Measurements from ENCODE around the gene CNTN4.

Gene CNTN4

GRCh38 chr3:2823031-2823430 is 724.4 kb downstream of the CNTN4 start:
- DNase-seq = peak; percentile 80

DNA sequence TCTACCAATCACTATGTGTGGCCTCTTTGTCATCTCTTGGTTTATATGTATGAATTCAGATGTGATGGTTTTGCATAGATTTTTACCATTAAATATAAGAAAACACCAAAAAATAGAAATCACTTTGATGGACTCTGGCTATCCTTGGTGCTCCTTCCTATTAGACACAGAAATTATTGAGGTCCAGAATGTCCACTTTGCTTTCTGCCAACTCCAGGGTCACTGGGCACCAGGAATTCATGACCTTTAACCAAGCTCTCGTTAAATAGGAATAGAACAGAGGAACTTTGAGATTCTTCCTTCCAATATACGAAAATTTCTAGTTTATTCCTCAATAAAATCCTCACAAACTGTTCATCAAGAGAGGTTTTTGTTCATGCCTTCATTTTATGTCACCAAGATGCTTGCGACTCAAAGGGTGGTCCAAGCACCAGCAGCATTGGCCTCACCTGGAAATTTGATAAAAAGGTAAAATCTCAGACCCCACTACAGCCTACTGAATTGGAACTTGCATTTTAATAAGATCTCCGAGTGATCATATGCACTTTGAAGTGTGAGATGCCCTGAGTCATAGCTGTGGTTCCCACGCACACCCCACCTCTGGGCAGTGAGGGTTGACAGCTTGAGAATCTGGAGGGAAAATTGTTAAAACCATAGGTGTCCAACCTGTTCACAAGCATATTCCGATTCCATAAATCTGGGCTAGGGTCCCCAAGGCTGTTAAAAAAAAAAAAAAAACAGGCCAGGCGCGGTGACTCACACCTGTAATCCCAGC is 725.0 kb downstream of the CNTN4 start:
- no peak for DNase-seq

DNA sequence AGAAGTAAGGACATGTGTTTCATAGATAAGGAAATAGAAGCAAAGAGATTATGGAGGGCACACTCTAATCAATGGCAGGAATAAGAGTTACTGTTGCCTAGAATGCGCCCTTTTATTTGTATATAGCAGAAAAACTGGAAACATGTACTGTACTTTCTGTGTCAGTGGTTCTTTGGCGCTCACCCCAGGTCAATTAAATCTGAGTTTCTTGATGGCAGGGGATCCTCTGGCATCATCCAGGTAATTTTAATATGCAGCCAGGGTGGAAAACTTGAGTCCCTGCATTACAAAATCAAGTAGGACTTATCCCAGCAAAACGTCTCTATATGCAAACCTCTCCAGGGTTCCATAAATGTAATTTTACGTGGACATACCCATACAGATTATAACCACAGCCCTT is 727.4 kb downstream of the CNTN4 start:
- DNase-seq = no peak

DNA sequence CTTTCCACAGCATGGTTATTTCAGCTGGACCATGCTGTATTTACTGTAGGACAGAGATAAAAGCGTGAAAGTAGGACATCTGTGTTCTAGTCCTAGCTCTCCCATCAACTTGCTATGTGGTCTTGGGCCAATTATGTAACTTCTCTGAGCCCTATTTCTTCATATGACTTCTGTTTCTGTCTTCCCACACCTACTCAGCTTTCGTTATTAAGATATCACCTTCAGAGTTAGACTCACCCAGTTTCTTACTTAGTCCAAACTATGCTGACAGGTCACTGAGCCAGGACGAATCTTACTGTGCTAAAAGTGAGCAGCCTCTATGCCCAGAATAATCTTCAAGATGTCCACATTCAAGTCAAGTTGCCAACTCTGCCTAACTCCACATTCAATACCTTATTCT is 727.8 kb downstream of the CNTN4 start:
- no peak for DNase-seq

DNA sequence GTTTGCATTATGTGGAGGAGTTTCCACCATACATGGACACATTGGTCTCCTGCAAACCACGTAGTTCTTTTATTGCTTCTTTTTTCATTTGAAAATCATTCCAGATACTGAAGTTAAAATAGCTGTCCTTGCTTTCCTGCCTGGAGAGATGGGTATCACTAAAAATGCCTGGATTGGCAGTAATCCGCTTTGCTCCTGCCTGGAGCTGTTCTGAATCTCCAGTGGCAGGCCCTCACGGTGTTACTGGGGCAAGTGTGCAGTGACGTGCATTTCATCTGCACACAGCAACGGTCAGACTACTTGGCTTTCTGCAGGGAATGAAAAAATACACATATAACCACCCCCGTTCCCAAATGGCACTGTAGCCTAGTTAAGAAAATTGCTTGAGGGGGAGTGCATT is 738.6 kb downstream of the CNTN4 start:
- no peak for DNase-seq

GRCh38 chr3:2837910-2838309 is 739.2 kb downstream of the CNTN4 start:
- DNase-seq = no peak

GRCh38 chr3:2838546-2839157 is 740.0 kb downstream of the CNTN4 start:
- no peak for DNase-seq

- peak; percentile 2 for DNase-seq
Measured at GRCh38 chr3:2839876-2840275, 741.2 kb downstream of the CNTN4 start.

- no peak for DNase-seq
Measured at GRCh38 chr3:2847062-2847841, 748.6 kb downstream of the CNTN4 start.

DNA sequence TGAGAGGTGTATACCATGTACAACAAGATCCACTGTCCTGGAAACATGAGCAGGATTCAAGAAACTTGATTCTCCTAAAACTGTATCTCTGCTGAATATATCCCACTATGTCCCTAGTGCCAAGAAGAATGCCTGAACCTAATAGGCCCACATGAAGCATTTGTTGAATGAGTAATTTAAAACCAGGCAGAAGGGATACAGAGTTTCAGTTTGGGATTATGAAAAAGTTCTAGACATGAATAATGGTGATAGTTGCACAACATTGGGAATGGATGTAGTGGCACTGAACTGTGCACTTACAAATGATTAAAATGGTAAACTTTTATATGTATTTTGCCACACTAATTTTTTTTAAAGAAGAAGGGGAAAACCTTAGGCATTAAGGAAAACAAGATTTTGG is 750.4 kb downstream of the CNTN4 start:
- no peak for DNase-seq

DNA sequence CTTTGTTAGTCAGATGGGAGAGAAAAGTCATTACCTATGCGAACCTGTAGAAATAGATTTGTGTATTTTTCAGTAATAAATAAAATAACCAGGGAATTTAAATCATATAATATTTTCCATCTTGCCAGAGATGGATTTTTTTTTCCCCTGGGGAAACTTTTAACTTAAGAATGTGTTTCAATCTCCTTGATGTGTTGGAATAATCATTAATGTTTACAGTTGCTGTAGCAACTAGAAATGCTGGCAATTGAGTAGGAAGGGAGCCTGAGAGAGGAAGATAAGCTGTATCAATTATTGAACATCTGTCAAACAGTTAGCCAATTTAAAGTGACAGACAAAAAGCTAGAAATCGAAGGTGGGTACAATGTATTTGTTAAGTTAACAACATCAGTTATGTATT is 752.0 kb downstream of the CNTN4 start:
- no peak for DNase-seq

GRCh38 chr3:2851361-2851760 is 752.7 kb downstream of the CNTN4 start:
- DNase-seq = no peak

DNA sequence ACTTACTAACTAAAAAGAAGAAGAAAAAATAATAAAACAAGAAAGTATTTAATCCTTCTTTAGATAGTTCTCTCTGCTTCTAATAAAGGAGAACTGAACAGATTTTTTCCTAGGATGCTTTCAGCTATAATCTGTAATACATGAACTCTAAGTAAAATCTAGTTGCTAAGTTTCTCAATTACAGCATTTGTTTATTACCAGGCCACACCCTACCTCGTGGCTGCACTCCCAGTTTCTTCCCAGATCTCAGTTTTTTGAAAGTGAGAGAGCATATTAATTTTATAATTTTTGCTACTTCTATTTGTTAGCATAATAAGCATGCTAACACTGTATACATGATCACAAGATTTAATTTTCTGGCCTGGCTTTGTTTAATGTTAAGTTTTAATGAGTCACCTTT is 753.2 kb downstream of the CNTN4 start:
- no peak for DNase-seq

GRCh38 chr3:2853651-2854050 is 755.0 kb downstream of the CNTN4 start:
- no peak for DNase-seq

DNA sequence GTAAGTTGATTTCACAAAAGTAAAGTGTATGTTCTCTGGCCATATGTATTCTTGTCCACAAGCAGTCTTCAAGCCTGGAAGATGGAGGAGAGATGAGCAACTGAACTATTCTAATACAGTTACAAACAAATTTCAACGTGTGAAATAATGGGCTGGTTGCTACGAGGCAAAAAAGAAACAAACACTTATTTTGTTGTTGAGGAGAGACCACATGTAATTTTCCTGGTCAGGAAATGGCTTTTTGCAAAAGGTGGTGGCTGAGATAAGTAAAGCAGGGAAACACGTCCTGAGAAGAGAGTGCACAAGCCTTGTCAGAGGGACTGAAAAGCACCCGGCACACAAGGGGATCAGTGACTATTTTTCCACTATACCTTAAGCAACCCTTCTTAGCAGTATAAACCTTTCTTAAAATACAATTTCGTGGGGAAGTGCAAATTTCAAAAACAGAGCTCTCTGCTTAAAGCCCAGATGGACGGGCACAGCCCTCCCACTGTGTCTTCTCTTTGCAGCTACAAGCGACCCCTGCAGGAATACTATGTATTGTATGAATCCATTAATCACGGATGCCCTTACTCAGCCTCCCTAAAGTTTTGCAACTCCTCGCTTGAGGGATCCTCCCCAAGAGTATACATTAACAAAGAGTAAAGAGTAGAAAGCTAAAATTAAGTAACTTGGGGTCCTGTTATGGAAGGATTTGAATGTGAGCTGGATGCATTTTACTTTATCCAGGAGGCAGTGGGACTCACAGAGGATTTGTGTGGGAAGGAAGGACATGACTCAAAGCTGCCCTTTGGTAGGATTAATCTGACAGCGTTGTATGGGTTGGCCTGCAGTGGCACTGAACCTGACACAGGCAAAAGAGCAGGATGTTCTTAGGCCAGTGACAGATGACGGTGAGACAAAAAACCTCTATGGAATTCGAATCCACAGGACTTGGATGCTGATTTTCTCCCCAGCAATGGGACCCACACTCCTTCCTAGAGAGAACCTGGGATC is 757.8 kb downstream of the CNTN4 start:
- DNase-seq = no peak

DNA sequence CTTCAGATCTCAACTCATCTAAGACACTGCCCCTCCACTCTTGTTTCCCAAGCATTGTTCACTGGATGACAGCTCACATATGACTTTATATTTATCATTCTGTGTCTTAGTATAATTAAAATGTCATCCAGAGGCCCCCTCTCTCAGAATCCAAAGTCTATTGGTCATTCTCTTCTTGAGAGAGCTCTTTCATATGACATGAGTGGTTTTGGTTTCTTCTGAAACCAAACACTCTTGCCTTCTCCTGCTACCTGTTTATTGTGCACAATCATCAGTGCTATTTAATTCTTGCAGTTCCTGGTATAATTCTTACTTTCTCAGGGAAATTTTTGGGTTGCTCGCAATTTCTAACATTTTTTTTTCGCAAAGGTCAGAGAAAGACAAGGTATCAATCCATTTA is 762.0 kb downstream of the CNTN4 start:
- DNase-seq = no peak

DNA sequence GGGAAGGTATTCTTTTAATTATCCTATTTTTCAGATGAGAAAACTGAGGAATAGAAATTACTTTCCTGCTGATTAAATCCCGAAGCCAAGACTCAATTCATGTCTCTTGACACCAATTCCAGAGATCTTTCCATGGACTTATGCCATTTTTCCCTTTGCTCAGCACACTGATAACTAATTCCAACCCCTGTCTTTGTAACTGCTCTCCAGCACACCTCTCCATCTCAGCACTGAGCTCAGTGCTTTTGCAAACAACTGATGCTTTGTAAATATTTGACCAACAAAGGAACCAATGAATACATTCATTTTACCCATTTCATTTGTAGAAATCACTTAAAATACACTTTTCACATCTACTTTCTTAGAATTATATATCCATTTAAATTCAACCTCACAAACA is 762.5 kb downstream of the CNTN4 start:
- DNase-seq = no peak

DNA sequence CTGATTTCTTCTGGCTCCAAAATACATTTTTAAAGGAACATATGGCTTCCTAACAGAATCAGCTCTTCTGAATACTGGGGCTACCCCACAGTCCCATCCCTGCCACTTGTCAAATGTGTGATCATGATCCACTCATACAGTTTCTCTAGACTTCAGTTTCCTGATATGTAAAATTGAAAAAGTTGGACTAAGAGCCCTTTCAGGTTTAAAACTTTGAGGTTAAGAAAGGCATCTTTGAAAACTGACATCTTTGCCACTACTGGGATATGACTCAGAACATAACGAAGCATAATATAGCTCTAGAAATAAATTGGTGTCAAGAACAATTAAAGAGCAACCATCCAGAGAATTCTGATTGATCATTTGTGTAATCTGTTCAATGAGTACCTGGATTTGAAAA is 763.3 kb downstream of the CNTN4 start:
- no peak for DNase-seq

GRCh38 chr3:2862366-2862765 is 763.7 kb downstream of the CNTN4 start:
- DNase-seq = no peak

GRCh38 chr3:2863127-2863526 is 764.5 kb downstream of the CNTN4 start:
- DNase-seq = no peak

GRCh38 chr3:2869905-2870304 is 771.2 kb downstream of the CNTN4 start:
- DNase-seq = no peak

DNA sequence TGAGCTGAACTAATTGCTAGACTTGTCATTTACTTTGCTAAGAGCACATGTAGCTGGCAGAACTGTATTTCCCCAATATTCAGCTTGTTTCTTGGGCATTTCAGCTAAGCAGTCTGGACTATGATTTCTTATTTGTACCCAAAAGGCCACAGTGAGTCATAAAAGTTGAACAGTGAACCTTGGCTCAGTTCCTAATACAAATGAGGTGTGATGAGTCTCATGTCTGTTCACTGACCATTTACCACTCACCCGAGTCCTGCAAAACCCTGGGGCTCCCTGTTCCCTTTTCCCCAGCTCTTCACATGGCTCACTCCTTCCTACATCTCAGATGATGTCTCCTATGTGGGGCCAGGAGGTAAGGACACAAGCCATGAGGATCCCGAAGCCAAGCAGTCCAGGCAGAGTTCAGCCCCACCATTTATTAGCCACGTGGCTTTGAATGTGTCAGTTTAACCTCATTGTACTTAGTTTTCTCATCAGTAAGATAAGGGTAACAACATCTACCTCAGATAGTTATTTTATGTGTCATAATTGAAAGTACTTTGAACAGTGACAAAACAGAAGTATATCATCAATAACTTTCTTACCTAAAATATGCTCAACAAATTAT is 772.2 kb downstream of the CNTN4 start:
- no peak for DNase-seq

Data from fibroblast of upper back skin (primary cell).